Adrenal gland (tissue), 5 donors: ENCODE measurements around the gene OPRM1.

ENCODE experiments used
- CTCF ChIP-seq, 6 experiments: fragments of 450-650 bp in 4 of 6; fragments of 200-600 bp in 2 of 6; sonication (generic) in 1 of 6; IDR thresholded peaks; 1 replicate in 5 of 6; 2 replicates in 1 of 6; pipeline versions ENCODE4 v1.5.1 to v1.8.0; 2016 to 2021; ENCODE audit warnings: antibody characterized with exemption in 6 of 6, mild to moderate bottlenecking in 2 of 6, moderate library complexity in 1 of 6
- POLR2A ChIP-seq, 2 donors: fragments of 450-650 bp; IDR thresholded peaks; one replicate each; pipeline ENCODE4 v1.6.1; 2017; ENCODE audit warnings: antibody characterized with exemption in 2 of 2, mild to moderate bottlenecking in 2 of 2, moderate library complexity in 1 of 2
- donor health status: DM: no; HTN: no; CAD: no.

DNA sequence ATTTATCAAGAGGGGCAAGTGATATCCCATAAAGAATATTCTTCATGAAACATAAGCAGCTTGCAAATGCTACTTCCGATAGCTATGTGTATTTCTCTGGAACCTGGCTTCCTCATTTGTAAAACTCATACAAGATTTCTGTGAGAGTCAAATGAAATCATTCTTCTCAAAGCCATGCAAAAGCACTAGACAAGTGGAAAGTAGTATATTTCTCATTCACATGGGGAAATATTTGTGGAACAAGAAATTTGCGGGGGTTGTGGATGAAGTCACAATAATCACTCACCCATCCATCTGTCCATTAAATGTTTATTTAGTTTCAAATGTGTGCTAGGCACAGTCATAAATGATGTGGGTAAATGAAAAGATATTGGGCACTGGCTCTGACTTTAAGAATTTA lies 167.1 kb downstream of the OPRM1 start:
- TF ChIP-seq CTCF (IDR thresholded peaks at IDR 0.05) (no peak), POLR2A (IDR thresholded peaks at IDR 0.05) (no peak)
